ENCODE results near the gene TUBB2B. TPM values are rescaled to one million over a fixed set of nuclear protein-coding genes. Genes with fewer than 3 reads are reported as not detected.

TUBB2B gene
- total and polyA plus RNA-seq, 10 of the 15 experiments (the other 5 are each of a cell fraction or from before 2014, with no cell fraction given): 2.6 to 75.2 (median 21.2) TPM

GRCh38 chr6:3201388-3201787 lies 26.1 kb downstream of the TUBB2B start:
- Histone ChIP-seq H3K27ac (ENCODE audit: control insufficient read depth, insufficient read depth) (no peak overlapping the region), H3K9ac (ENCODE audit: control insufficient read depth, insufficient read depth, low read length) (no peak overlapping the region), H3K79me2 (ENCODE audit: control insufficient read depth, insufficient read depth, low read length) (no peaks in the 10 kb centered on the region), H3K27me3 (replicated peaks in 1 of 2; ENCODE audit: control insufficient read depth in 2 of 2, insufficient read depth in 2 of 2, low read length in 1 of 2) (no peaks in the 10 kb centered on the region), H3K36me3 (ENCODE audit: control insufficient read depth in 2 of 2, insufficient read depth in 2 of 2, low read length in 1 of 2) (no peaks in the 10 kb centered on the region), H4K20me1 (ENCODE audit: control insufficient read depth, insufficient read depth) (no peaks in the 10 kb centered on the region), H3K4me3 (no peak overlapping the region), H3K9me3 (replicated peaks; ENCODE audit: control insufficient read depth, insufficient read depth, low read length) (peaks cover 4% of the 10 kb centered on the region; the same call in 2 of the 3 replicates), H3K4me2 (ENCODE audit: control insufficient read depth, insufficient read depth) (no peak overlapping the region), H2AFZ (ENCODE audit: control insufficient read depth, low read depth, low read length) (no peak overlapping the region), H3K4me1 (ENCODE audit: control insufficient read depth, insufficient read depth, low read length) (peaks cover 21% of the 10 kb centered on the region)
- no peak for FAIRE-seq
- ChIA-PET CTCF (no interaction called here), POLR2A (no interaction called here), RAD21 (ENCODE audit: unreplicated experiment) (no interaction called here), SMC1A (ENCODE audit: uncharacterized antibody, unreplicated experiment) (no interaction called here)
- TF ChIP-seq SMC3 (IDR thresholded peaks at IDR 0.05; ENCODE audit: borderline replicate concordance, low read length) (no peak), ZNF217 (IDR thresholded peaks at IDR 0.05) (no peak), HDAC6 (IDR thresholded peaks at IDR 0.05; ENCODE audit: unreplicated experiment) (no peak), ZSCAN29 (IDR thresholded peaks at IDR 0.05) (no peak), EP300 (IDR thresholded peaks at IDR 0.05; ENCODE audit: borderline replicate concordance in 1 of 2, control insufficient read depth in 1 of 2, low read depth in 2 of 2, low read length in 2 of 2) (no peak), ZNF622 (IDR thresholded peaks at IDR 0.05) (no peak), SPI1 (IDR thresholded peaks at IDR 0.05; ENCODE audit: borderline replicate concordance, insufficient read depth, low read depth, low read length) (no peak), USF2 (IDR thresholded peaks at IDR 0.05; ENCODE audit: borderline replicate concordance, low read depth, low read length) (no peak), TCF7 (IDR thresholded peaks at IDR 0.05; ENCODE audit: borderline replicate concordance) (no peak), POLR2AphosphoS5 (IDR thresholded peaks at IDR 0.05; ENCODE audit: low read length) (no peak), MXI1 (IDR thresholded peaks at IDR 0.05; ENCODE audit: low read depth, low read length) (no peak), ZNF207 (IDR thresholded peaks at IDR 0.05; ENCODE audit: borderline replicate concordance) (no peak), ATF7 (IDR thresholded peaks at IDR 0.05; ENCODE audit: low read depth) (no peak)
- TF ChIP-seq, protein P1, sequence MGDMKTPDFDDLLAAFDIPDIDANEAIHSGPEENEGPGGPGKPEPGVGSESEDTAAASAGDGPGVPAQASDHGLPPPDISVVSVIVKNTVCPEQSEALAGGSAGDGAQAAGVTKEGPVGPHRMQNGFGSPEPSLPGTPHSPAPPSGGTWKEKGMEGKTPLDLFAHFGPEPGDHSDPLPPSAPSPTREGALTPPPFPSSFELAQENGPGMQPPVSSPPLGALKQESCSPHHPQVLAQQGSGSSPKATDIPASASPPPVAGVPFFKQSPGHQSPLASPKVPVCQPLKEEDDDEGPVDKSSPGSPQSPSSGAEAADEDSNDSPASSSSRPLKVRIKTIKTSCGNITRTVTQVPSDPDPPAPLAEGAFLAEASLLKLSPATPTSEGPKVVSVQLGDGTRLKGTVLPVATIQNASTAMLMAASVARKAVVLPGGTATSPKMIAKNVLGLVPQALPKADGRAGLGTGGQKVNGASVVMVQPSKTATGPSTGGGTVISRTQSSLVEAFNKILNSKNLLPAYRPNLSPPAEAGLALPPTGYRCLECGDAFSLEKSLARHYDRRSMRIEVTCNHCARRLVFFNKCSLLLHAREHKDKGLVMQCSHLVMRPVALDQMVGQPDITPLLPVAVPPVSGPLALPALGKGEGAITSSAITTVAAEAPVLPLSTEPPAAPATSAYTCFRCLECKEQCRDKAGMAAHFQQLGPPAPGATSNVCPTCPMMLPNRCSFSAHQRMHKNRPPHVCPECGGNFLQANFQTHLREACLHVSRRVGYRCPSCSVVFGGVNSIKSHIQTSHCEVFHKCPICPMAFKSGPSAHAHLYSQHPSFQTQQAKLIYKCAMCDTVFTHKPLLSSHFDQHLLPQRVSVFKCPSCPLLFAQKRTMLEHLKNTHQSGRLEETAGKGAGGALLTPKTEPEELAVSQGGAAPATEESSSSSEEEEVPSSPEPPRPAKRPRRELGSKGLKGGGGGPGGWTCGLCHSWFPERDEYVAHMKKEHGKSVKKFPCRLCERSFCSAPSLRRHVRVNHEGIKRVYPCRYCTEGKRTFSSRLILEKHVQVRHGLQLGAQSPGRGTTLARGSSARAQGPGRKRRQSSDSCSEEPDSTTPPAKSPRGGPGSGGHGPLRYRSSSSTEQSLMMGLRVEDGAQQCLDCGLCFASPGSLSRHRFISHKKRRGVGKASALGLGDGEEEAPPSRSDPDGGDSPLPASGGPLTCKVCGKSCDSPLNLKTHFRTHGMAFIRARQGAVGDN (IDR thresholded peaks at IDR 0.05): no peak
- DNase-seq (ENCODE audit: low read depth, low spot score): no peak
- BruUV-seq (replicated peaks): no TSS peak
- ATAC-seq: no peak
- intact Hi-C loops (cut with micrococcal nuclease; ENCODE audit: unreplicated experiment): loop anchor here (10.0 kb wide), 1 partner anchor 337 kb away; no protein-coding TSS in a partner anchor
- in situ Hi-C loops (cut with MboI): no loop called here
- 96% methylated on average over 2 of the region's 2 CpGs for WGBS (ENCODE audit: insufficient coverage, insufficient replicate concordance, low lambda C conversion rate, missing lambda C conversion rate)

Measured in GM12878 (cell line).